ENCODE data around the gene IQSEC1. TPM values are rescaled to one million over a fixed set of nuclear protein-coding genes. Genes with fewer than 3 reads are reported as not detected.

The IQSEC1 gene
- total and polyA plus RNA-seq, 2 experiments from 2014 or later = 21.2 to 24.7 TPM

DNA sequence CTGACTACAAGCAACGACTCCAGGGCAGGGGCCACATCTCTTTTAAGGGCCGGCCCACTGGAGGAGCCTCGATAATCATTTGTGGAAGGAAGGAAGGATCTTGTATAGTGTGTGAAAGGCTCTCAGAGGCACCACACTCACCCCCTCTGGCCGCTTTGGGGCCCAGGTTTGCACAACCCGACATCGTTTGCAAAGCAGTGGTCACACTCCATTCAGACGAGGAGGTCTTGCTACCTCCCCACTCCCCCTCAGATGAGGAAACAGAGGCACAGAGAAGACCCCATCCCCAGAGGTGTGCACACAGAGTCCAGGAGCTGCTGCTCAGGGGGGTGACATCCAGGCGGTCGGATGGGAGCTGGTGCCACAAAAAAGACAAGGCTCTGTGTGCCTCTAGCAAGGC lies 29.6 kb downstream of the IQSEC1 start:
- Histone ChIP-seq H3K27me3 (no peaks in the 10 kb centered on the region), H3K9me3 (ENCODE audit: low read depth) (no peaks in the 10 kb centered on the region), H2AFZ (no peak overlapping the region), H3K4me3 (no peak overlapping the region), H4K20me1 (ENCODE audit: insufficient read depth, poor library complexity, severe bottlenecking) (no peaks in the 10 kb centered on the region), H3K4me2 (no peak overlapping the region), H3K79me2 (no peaks in the 10 kb centered on the region), H3K9me2 (replicated peaks; ENCODE audit: insufficient read depth) (no peaks in the 10 kb centered on the region), H3K27ac (no peak overlapping the region), H3K36me3 (replicated peaks; ENCODE audit: insufficient read depth, low read depth) (no peaks in the 10 kb centered on the region), H3K4me1 (ENCODE audit: insufficient read depth) (no peaks in the 10 kb centered on the region)
- 83% methylated on average over 9 of the region's 9 CpGs for WGBS (ENCODE audit: low lambda C conversion rate, missing lambda C conversion rate)
- TF ChIP-seq EZH2phosphoT487 (IDR thresholded peaks at IDR 0.05; ENCODE audit: low read depth, severe bottlenecking, unreplicated experiment) = no peak
- TF ChIP-seq, protein P1, sequence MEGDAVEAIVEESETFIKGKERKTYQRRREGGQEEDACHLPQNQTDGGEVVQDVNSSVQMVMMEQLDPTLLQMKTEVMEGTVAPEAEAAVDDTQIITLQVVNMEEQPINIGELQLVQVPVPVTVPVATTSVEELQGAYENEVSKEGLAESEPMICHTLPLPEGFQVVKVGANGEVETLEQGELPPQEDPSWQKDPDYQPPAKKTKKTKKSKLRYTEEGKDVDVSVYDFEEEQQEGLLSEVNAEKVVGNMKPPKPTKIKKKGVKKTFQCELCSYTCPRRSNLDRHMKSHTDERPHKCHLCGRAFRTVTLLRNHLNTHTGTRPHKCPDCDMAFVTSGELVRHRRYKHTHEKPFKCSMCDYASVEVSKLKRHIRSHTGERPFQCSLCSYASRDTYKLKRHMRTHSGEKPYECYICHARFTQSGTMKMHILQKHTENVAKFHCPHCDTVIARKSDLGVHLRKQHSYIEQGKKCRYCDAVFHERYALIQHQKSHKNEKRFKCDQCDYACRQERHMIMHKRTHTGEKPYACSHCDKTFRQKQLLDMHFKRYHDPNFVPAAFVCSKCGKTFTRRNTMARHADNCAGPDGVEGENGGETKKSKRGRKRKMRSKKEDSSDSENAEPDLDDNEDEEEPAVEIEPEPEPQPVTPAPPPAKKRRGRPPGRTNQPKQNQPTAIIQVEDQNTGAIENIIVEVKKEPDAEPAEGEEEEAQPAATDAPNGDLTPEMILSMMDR (IDR thresholded peaks at IDR 0.05; ENCODE audit: poor library complexity) = no peak
- no peak for TF ChIP-seq EZH2 (IDR thresholded peaks at IDR 0.05; ENCODE audit: borderline replicate concordance)
- no peak for DNase-seq (ENCODE audit: low spot score)

DNA sequence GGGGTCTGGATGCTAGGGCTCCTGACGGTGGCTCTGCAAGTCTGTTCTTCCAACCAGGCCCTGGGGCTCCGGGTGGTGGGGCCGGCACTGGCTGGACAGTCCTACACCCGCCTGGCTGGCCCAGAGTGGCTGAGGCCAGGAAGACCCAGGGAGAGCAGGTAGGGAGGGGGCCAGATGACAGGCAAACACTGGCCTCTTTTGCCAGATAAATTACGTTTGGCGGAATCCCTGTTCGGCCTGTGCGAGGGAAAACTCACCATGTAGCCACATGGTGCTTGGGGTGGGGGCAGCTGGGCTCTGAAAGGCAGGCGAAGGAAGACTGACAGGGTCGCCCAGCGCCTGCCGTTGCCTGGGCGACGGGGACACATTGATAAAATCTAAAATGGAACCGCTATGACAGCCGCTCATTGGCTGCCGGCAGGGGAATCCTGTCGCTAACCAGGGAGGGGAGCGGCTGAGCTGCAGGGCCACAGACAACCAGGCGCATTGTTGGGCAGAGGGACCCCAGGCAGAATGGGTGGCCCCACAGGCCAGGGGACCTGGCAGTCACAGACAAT lies 30.4 kb downstream of the IQSEC1 start:
- Histone ChIP-seq H3K9me2 (replicated peaks; ENCODE audit: insufficient read depth) (no peaks in the 10 kb centered on the region), H3K79me2 (no peaks in the 10 kb centered on the region), H3K27ac (no peak overlapping the region), H3K27me3 (no peaks in the 10 kb centered on the region), H2AFZ (no peak overlapping the region), H3K9me3 (ENCODE audit: low read depth) (no peaks in the 10 kb centered on the region), H3K36me3 (replicated peaks; ENCODE audit: insufficient read depth, low read depth) (no peaks in the 10 kb centered on the region), H3K4me2 (no peak overlapping the region), H3K4me1 (ENCODE audit: insufficient read depth) (no peaks in the 10 kb centered on the region), H3K4me3 (no peak overlapping the region), H4K20me1 (ENCODE audit: insufficient read depth, poor library complexity, severe bottlenecking) (no peaks in the 10 kb centered on the region)
- TF ChIP-seq EZH2phosphoT487 (IDR thresholded peaks at IDR 0.05; ENCODE audit: low read depth, severe bottlenecking, unreplicated experiment) = no peak
- TF ChIP-seq, protein P1 (IDR thresholded peaks at IDR 0.05; ENCODE audit: poor library complexity) = no peak
- no peak for TF ChIP-seq EZH2 (IDR thresholded peaks at IDR 0.05; ENCODE audit: borderline replicate concordance)
- 78% methylated on average over 20 of the region's 20 CpGs for WGBS (ENCODE audit: low lambda C conversion rate, missing lambda C conversion rate)
- no peak for DNase-seq (ENCODE audit: low spot score)

DNA sequence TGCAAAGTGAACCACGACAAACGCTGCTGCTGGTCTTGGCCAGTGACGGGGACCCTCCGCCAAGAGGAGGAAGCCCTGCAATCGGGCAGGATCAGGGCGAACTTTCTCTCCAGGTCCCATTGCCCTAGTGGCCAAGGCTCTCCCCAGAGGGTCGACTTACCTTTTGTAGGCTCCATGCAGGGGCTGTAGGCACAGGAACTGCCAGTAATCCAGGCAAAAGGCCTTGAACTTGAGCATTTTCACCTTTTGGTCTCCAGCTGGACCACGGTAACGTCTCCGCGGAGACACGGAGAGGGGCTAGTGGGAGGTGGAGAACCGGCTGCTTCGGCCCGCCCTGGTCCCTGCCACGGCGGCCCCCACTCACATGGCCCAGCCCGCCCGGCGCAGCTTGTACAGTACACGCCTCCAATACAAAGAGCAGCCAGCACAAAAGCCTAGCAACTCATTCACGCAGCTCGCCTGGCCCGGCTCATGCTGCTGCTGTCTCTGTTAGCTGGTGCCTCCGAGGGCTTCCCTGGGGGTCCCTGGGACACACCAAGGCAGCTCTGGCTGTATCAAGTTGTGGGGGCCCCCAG lies 31.0 kb downstream of the IQSEC1 start:
- DNase-seq (ENCODE audit: low spot score) = no peak
- Histone ChIP-seq H2AFZ (no peak overlapping the region), H3K27ac (no peak overlapping the region), H3K27me3 (no peaks in the 10 kb centered on the region), H3K4me3 (no peak overlapping the region), H4K20me1 (ENCODE audit: insufficient read depth, poor library complexity, severe bottlenecking) (no peaks in the 10 kb centered on the region), H3K4me1 (ENCODE audit: insufficient read depth) (no peaks in the 10 kb centered on the region), H3K4me2 (no peak overlapping the region), H3K79me2 (no peaks in the 10 kb centered on the region), H3K9me3 (ENCODE audit: low read depth) (no peaks in the 10 kb centered on the region), H3K9me2 (replicated peaks; ENCODE audit: insufficient read depth) (no peaks in the 10 kb centered on the region), H3K36me3 (replicated peaks; ENCODE audit: insufficient read depth, low read depth) (no peaks in the 10 kb centered on the region)
- TF ChIP-seq, protein P1 (IDR thresholded peaks at IDR 0.05; ENCODE audit: poor library complexity) = no peak
- TF ChIP-seq EZH2phosphoT487 (IDR thresholded peaks at IDR 0.05; ENCODE audit: low read depth, severe bottlenecking, unreplicated experiment) (no peak), EZH2 (IDR thresholded peaks at IDR 0.05; ENCODE audit: borderline replicate concordance) (no peak)
- WGBS (ENCODE audit: low lambda C conversion rate, missing lambda C conversion rate) = 93% methylated on average over 24 of the region's 25 CpGs

Data from hepatocyte (in vitro differentiated cells).